DMS153 treated with DMSO at 0.1 percent for 48 hours (cell line): ENCODE measurements around the gene OR2S2.
"Not testable (repeated sequence)": the region's sequence is repeated elsewhere in the genome, so short reads cannot be mapped to it uniquely, and the experiment has no call there.

Experiments
- DNase-seq: peaks from one replicate; lab custom pipeline; 2025; ENCODE audit not compliant: unreplicated experiment; lab: John Stamatoyannopoulos, UW

Gene OR2S2

GRCh38 chr9:35935261-35935660 is 22.7 kb downstream of the OR2S2 start:
- DNase-seq = no peak

DNA sequence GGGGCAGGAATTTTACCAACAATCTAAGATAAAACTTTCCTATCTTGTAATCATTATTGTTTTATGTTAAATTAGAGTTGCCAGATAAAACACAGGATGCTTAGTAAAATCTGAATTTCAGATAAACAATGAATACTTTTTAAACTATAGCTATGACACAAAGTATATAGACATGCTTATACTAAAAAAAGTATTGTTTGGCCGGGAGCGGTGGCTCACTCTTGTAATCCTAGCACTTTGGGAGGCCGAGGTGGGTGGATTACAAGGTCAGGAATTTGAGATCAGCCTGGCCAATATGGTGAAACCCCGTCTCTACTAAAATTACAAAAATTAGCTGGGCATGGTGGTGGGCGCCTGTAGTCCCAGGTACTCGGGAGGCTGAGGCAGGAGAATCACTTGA is 23.9 kb downstream of the OR2S2 start:
- DNase-seq = not testable (repeated sequence)

DNA sequence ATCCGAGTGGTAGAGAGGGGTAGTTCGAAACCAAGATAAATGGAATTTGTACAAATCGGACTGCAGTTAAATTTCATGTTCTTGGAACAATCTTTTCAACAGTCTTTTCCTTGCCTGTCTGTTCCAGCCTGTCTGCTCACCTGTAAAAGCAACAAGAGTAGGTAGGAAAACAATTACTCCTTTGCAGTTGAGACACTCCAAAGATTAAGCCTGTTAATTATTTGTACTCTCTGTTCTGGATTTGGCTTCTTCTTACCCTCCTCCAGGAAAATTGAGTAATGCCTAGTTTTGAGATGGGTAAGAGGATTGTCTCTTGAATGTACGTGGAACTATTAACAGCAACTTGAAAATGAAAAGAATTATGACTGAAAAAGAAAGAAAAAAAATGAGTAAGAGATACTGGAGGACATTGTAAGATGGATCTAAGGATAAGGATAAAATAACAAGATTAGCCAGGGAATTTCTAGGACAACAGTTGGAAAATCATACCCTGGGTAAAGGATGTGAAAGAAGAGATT is 24.3 kb downstream of the OR2S2 start:
- no peak for DNase-seq

GRCh38 chr9:35932735-35933134 is 25.2 kb downstream of the OR2S2 start:
- no peak for DNase-seq

GRCh38 chr9:35930989-35931388 is 27.0 kb downstream of the OR2S2 start:
- no peak for DNase-seq

- DNase-seq = no peak
These were observed 27.4 kb downstream of the OR2S2 start for GRCh38 chr9:35930521-35930920.

- DNase-seq = no peak
These were observed 28.6 kb downstream of the OR2S2 start for GRCh38 chr9:35929453-35929718.

DNA sequence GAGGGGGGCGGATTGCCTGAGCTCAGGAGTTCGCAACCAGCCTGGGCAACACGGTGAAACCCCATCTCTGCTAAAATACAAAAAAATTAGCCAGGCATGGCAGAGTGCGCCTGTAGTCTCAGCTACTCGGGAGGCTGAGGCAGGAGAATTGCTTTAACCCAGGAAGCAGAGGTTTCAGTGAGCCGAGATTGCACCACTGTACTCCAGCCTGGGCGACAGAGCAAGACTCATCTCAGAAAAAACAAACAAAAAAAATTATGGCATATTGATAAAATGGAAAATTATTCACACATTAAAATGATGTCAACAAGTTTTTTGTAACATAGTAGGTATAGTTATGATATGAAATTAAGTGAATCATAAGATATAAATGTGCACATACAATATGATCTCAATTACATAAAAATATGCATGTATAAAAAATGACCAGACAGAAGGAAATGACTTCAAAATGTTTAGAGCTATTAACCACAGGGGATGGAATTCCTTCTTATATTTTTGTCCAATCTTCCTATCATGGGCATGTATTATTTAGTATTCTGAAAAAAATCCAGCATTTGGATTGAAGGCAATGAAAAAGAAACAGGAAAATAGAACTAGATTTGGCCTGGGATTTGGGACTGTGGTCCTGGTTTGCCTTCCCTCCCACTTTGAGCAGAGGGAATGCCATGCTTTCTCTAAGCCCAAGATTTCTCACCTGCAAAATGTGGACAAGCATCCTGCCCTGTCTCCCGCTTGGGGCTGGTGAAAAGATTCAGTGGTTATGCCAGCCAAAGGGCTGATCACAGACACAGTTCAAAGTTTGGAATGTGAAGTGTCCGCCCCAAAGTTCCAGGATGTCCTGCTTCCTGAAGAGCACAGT is 29.1 kb downstream of the OR2S2 start:
- DNase-seq = no peak

GRCh38 chr9:35923927-35924763 is 33.8 kb downstream of the OR2S2 start:
- no peak for DNase-seq

GRCh38 chr9:35923598-35923926 is 34.4 kb downstream of the OR2S2 start:
- no peak for DNase-seq

- DNase-seq = no peak
These were observed 37.8 kb downstream of the OR2S2 start for GRCh38 chr9:35920051-35920620.

- DNase-seq = no peak
These were observed 38.5 kb downstream of the OR2S2 start for GRCh38 chr9:35919212-35920008.

DNA sequence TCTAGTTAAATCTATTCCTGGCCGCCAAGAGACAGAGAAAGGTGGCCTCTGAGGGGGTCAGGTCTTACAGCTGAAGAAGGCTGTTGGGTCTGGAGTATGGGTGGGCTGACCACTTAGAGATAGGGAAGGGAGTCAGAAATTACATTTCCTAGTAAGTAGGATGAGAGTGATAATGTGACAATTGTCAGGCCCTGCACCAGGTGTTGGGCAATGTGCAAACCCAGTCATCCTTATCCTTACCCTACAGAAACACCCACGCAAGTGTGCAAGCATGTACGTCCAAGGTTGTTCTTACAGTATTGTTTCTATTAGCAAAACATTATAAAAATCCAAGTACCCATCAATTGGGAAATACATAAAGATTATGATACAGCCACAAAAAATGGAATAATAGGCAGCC is 39.2 kb downstream of the OR2S2 start:
- DNase-seq = no peak

DNA sequence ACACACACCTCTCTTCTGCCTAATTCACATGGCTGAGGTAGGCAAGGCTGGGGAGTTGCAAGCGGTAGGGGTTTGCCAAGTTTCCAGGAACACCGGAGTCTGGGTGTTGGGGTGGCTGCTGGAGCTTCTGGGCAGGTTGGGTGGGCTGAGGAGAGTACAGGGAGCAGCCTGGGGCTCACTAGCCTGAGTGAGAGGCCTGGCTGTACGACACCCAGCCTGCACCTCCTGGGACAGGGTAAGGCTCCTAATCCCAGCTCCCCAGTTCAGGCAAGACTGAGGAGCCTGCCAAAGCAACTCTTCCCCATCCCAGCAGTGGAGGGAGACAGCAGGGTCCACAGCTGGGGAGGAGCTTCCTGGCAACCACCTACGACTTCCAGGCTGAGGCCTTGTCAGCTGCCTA is 40.7 kb downstream of the OR2S2 start:
- DNase-seq = no peak

DNA sequence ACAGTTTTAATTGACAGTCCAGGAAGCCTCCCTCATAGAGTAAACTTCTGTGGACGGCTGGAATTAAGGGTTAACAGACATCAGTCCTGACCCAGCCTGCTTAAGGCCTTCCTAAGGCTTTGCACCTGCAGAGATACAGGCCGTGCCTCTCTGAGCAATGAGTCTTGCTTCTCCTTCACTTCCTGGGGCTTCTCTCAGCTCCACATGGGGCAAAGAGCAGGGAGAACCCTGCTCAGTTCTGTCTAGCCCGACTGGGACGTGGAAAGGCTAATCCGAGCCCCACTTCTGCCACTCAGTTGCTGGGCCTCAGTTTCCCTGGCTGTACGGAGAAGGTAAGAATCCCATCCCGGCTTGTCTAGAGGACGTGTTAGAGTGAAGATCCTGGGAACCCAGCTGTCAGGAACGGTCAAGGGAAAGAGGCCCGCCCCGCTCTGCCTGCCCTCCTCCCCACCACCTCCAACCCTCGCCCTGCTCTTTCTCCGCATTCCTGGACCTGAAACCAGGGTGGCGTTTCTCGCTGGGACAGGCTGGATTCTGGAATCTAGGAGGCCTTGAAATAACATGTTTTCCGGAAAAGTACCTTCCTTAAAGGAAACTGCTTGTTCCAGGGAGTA is 42.2 kb downstream of the OR2S2 start:
- no peak for DNase-seq

DNA sequence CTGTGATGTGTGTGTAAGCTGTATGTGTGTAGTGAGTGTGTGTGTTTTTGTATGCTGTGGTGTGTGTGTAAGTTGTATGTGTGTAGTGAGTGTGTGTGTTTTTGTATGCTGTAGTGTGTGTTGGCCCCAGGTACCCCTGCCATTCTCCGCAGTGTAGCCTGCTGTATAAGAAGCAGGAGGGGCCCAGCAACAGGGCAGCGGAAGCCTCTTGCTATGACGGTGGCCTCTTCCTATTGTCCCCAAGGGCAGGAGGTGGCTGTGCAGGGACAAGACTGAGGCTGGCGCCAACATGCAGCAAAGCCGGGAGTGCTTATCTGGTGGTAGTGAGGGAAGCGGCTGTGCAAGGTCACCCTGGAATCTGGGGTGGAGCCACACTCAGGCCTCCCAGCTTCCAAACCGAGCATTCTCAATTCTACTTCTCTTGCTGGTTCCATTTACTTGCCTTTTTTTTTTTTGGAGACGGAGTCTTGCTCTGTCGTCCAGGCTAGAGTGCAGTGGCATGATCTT is 43.6 kb downstream of the OR2S2 start:
- no peak for DNase-seq

DNA sequence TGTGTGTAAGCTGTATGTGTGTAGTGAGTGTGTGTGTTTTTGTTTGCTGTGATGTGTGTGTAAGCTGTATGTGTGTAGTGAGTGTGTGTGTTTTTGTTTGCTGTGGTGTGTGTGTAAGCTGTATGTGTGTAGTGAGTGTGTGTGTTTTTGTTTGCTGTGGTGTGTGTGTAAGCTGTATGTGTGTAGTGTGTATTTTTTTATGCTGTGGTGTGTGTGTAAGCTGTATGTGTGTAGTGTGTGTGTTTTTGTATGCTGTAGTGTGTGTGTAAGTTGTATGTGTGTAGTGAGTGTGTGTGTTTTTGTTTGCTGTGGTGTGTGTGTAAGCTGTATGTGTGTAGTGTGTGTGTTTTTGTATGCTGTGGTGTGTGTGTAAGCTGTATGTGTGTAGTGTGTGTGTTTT is 44.5 kb downstream of the OR2S2 start:
- DNase-seq = not testable (repeated sequence)

DNA sequence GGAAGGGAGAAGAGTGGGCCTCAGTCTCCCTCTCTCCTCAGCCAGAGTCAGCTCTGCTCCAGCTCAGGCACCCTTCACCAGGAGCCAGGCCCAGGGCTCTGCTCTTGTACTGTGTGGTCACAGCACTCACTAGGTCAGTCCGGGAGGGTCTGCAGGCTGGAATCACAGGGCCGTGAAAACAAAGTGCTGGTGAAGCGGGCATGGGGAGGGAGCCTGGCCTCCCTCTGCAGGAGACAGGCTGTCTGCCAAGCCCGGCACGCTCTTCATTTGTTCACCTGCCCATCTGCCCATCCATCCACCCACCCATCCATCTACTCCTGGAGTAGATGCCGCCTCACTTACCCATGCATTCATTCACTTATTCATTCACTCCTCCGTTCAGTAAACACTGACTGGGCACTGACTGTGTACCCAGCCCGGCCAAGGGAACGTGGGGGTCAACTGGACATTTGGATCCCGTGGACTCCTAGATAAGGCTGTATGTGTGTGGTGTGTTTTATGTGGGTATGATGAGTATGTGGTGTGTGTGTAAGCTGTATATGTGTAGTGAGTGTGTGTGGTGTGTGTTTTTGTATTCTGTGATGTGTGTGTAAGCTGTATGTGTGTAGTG is 45.1 kb downstream of the OR2S2 start:
- no peak for DNase-seq

DNA sequence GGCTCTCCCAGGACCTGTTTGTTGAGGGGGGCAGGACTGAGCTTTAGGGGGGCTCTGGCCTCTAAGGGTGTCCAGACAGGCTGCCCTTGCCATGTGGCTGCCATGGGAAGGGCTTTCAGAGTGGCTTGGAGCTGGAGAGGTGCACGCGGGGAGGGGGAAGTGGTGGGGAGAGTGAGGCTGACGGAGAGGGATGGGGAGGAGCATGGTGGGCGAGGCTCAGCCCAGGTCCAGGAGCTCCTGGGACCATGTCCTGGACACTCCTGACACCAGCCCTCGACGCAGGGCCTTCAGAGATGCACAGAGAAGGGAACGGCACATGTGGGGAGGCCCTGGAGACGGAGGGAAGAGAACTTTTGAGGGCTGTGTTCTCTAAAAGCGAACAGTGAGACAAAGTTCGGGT is 46.3 kb downstream of the OR2S2 start:
- DNase-seq = no peak
